HG02759 (cell line): ENCODE results near the gene SRP68.
"Not testable (repeated sequence)": the region's sequence is repeated elsewhere in the genome, so short reads cannot be mapped to it uniquely, and the experiment has no call there.

Experiments used
- ATAC-seq: cut with Tn5 transposase; IDR thresholded peaks from one replicate; pipeline ENCODE4 v1.9.1; 2021; ENCODE audit warnings: mild to moderate bottlenecking, moderate library complexity; ENCODE audit not compliant: unreplicated experiment

SRP68 gene

DNA sequence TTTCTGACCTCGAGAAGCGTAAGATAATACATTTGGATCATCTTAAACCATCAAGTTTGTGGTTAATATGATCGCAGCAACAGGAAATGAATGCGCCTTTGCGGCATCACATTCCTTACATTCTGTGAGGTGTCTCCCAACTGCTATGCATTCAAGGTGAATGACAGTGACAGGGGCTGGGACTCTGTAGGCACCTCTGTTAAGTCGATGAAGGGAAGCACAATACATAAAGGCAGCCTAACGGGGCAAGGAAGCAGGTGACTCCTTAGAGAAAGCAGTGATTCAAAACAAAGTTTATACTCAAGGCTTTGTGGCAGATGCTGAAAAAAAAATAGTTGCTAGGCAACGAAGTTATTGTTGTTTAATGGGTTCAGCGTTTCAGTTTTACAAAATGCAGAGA is 23.6 kb downstream of the SRP68 start:
- no peak for ATAC-seq

DNA sequence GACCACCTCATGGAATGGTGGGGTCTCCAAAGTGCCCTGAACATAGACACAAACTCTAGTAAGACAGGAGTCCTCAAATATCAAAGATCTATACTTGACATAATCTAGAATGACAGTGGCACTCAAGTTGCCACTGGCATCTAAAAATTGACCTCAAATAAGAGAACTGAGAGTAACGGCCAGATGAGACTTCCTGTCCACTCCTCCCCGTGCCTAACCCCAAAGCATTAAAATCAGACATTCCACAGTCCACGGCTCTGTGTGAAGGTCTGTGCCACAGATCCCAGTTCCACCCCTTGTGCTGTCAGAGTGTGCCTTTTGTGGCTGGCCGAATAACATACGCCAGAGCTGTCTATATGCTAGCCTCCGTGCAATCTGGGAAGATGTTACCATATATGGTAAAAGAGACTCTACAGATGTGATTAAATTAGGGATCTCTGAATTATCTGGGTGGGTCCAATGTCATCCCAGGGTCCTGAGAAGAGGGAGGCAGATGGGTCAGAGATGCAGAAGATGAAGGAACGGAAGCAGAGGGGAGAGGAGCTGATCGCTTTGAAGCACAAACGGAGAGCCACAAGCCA is 24.2 kb downstream of the SRP68 start:
- no peak for ATAC-seq

DNA sequence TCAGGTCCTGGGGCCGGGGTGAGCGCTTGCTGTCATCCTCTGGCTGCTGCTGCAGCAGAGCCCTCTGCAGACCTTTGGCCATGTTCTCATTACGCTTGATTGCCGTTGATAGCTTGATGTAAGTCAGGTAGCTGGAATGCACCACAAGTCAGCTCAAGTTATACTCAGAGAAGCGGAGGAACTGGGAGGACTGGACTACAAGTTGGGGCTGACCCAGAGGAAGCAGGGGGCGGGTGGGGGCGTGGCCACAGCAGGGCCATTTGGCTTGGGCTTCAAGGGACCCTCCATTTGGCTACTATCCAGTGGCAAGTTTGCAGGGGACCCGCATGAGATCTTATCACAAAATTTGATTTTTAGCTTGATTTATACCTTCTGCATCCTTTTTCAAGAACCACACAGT is 26.3 kb downstream of the SRP68 start:
- no peak for ATAC-seq

DNA sequence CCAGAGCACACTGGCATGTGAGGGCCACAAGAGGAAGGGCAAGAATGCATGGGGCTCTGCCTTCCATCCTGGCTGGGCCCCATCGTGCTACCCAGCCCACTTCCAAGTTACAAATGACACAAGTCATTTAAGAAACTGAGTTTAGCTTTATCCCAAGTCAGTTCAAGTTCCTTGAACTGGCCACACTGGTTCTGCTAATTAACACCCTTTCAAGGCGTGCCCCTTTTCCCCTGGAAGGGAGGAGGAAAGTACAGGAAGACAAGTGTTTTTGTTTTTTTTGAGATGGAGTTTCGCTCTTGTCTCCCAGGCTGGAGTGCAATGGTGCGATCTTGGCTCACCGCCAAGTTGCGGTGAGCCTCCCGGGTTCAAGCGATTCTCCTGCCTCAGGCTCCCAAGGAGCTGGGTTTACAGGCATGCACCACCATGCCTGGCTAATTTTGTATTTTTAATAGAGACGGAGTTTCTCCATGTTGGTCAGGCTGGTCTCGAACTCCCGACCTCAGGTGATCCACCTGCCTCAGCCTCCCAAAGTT is 27.8 kb downstream of the SRP68 start:
- not testable (repeated sequence) for ATAC-seq

DNA sequence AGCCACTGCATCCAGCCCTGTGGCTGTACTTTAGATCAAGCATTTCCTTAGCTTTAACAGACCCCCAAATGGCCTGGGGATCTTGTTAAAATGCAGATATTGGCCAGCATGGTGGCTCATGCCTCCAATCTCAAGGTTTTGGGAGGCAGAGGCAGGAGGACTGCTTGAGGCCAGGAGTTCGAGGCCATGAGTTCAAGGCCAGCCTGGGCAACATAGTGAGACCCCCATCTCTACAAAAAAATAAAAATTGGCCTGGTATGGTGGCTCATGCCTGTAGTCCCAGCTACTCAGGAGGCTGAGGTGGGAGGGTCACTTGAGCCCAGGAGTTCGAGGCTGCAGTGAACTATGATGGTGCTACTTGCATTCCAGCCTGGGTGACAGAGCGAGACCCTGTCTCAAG is 29.4 kb downstream of the SRP68 start:
- not testable (repeated sequence) for ATAC-seq

DNA sequence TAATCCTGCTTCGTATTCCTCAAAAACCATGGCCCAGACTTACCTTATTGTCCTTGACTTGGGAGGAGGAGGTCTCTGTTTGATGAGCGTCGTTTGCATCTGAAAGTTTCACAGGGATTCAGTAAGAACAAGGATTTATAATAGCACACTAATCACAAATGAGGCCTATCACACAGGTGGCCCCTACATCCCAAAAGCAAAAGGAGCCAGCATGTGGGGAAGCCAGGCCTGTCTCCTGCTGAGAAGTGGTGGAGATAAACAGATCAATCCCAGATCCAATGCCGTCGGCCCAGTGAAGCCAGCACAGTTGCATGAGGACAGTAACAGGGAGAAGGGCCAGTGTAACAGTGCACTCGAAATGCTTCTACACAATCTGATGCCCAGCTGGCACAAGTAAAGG is 31.9 kb downstream of the SRP68 start:
- no peak for ATAC-seq

DNA sequence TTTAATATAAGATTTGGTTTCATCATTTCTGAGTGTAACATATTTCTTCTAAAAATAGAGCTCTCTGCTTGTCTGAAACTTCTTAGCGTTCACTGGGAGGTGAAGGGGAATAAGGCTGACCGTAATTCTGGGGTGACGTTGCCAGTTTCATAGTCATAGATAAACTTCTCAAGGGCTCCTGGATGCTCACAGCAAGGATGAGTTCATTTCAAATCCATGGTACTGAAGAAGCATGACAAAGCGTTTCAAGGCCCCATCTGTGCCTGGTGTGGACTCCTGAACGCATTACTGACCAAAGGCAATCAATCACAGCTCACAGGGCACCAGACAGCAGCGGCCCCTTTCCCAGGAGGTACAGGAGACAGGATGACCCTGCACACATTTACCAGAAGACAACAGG is 33.2 kb downstream of the SRP68 start:
- ATAC-seq = no peak

DNA sequence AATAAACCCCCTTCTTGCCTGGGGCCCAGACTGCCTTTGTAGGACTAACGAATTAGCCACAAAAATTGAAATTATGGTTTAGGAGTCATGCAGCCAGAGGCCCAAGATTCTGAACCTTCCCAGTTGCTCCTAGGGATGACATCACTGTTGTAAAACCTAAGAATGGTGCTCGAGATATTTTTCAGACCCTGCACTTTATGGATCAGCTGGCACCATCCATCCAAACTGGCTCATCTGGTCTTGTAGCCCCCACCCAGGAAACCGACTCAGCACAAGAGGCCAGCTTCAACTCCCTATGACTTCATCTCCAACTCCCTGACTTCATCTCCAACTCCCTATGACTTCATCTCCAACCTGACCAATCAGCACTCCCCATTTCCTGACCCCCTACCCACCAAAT is 34.3 kb downstream of the SRP68 start:
- no peak for ATAC-seq

DNA sequence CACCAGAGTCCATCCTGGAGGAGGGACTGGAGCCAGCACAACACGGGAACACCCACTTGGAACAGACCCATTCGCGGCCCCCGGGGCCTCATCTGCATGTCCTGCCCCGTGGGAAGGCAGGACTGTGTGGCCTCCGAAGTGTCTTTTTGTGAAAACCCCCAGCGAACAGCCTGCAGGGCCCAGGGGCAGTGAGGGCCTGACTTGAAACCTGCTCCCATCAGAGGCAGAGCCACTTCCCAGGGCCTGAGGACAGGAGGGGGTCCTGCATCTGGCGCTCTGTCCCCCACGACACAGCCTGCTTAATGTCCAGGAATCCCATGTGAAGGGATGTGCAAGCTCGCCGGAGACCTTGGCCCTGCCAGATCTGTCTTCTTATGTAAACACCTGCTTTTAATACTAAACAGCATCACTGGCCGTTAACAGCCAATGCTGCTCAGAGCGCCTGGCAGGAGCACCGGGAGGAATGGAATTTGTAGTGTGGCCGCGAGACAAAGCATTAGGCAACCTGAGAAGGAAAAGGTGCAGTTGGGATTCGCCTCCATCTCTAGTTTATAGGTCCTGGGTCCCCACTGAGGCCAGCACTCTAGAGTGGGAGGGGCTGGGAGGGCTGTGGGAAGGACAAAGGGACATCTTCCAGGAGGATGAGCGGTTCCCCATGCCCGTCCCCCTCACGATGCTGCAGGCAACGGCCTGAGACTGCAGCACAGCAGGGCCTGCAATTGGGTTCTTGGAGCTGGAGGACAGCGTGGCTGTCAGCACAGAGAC is 35.6 kb downstream of the SRP68 start:
- no peak for ATAC-seq

DNA sequence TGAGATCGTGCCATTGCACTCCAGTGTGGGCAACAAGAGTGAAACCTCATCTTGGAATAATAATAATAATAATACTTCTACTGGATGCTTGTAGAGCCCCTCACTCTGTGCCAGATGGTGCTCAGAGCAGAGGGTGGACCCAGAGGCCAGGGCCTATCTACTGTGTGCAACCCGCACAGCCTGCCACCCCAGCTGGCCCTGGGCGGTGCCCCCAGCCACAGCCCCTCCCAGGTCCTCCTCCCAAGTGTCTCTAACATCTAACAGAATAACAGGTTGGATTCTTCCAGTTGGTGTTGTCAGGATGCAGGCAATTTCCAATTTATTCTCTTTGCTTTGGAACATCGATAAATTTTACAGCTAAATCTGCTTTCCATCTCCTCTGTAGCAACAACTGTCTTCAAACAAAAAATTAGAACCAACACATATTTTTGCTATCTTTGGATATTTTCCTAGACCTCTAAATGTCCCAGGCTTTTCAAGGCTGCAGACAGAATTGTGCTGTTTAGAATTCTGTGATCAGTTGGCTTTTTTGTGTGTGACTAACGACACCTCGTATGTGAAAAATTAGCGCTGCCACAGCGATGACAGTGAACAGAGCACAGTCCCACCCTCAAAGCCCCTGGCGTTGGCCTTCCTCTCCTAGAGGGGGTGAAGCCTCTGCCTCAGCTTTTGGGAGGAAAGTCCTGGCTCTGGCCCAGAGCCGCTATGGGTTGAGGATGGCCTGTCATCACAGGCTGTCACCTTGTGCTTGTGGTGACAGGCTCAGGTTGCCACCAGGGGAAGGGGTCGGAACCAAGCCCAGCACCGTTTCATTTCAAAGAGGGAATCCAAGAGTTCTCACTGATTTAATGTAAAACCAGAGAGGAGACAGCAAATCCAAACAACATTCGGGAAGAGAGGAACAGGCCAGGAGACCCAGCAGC is 37.6 kb downstream of the SRP68 start:
- no peak for ATAC-seq

DNA sequence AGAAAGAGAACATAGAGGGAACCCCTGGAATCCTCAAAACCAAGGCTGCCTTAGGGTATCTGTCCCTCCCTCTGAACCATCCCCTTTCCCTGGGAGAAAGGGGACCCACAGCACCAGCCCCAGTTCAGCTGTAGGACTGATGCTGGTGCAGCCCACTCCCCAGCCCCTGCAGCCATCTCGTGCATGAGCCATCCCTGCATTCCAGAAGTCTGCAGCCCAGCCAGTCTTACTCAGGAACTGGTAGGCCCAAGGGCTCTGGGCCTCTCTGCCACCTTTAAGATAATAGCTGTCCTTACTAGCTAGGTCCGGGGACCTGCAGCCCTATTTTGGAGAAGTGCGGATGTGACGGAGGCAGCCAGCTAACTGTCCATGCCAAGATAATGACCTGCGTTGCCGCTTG is 39.2 kb downstream of the SRP68 start:
- no peak for ATAC-seq

DNA sequence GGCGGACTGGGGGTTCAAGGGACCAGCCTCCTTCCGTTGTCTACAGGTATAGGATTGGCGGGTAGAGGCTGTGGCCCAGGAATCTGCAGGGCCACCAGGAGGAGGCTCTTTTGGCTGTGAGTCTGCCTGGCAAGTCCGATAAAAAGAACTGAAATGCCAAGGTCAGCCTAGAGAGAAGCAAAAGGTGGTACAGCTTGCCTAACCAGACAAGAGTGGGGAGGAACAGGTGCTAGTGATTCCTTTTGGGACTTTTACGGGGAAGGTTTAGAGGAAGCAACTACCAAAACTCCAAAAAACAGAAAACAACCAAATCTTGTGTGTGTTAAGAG is 39.6 kb downstream of the SRP68 start:
- ATAC-seq = no peak

DNA sequence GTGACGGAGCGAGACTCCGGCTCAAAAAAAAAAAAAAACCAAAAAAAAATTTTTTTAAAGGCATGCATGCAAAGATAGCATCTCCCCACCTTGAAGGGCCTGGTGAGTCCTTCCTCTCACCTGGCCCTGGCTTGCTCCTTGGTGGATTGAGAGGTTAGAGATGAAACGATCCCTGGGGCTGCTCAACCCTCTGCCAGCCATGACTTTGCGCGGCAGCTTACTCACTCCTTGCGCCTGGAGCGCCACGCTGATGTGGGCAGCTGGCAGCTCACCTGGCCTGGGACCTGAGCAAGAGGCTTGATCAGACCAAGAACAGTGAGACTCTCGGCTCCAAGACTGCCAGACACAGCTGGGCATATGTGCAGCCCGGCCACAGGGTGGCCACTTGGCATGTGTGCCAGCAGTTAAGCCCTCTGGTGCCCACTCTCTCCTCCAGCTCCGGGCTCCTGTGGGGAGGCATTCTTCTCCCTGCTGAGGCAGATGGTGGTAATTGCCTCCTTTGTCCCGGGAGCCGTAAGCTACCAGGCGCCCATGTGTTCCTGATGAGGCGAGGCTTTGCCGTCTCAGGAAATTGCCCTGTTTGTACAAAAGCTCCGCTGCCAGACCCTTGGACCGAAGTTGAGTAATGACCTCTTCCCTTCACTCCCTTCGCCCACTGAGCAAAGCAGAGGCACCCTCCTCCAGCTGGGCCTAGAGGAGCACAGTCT is 40.1 kb downstream of the SRP68 start:
- no peak for ATAC-seq

DNA sequence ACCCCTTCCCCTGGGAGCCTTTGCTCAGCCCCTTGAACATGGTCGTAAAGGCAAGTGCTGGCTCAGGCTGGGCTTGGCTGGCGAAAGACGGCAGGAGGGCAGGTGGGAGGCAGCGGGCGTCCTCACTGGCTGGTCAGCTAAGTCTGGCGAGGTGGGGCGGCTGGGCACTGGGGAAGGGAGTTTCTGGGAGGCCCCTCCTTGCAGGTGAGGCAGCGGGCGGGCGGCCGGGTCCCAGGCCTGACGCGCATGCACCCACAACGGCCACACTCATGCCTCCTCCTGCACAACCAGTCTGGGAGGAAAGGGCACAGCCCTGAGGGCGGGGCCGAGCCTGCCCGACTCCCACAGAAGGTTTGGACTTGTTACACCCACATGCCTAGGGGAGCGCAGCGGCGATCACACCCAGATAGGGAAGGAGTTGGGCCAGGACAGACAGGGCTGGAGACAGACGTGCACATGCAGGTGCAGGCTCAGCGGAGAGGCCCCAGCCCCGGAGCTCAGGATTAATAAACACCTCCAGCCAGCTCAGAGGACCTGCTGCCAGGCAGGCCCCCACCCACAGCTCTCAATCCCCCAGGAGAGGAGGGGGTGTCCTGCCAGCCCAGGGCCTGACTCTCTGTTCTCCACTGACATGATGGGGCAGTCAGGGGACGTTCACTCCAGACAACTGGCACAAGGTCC is 45.0 kb downstream of the SRP68 start, which contains the start of gene EVPL:
Gene EVPL (minus strand): TSS at position 148 of the 681 bp plus-strand sequence. CDS start 108 bp downstream, at position 40.
- no peak for ATAC-seq

DNA sequence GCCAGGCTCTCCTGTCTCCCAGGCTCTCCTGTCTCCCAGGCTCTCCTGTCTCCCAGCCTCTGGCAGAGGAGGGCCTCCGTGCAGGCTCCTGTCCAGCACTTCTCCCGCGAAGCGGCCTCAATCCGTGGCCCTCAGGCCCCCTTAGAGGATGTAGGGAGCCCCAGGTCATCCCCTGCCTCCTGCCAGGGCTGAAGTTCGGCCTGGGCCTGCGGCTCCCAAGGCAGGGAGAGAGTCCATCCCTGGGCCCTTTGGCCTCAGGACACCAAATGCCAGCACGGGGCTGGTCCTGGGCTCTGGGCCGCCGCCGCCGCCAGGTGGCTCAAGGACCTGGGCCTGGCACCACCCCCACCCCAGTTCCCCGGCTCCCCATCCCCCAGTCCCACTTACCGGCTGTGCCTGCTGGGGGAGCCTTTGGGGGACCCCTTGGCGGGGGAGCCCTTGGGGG is 45.6 kb downstream of the SRP68 start:
- ATAC-seq = no peak

DNA sequence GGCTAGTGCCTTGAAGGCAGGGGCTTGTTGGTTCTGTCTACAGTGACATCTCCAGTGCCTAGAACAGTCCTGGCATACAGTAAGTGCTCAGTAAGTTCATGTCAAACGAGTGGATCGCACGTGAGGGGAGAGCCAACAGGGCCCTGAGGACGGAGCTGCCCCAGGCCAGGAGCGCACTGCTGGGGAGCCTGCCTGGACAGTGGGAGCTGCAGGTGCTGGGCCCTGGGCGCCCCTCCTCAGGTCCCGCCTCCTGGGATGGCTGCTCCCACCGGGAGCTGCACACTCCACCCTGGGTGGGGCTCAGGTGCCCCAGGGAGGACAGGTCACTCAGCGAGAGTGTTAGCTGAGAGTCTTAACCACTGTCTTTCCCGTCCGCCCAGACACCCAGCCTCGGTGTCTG is 47.0 kb downstream of the SRP68 start:
- ATAC-seq = no peak

DNA sequence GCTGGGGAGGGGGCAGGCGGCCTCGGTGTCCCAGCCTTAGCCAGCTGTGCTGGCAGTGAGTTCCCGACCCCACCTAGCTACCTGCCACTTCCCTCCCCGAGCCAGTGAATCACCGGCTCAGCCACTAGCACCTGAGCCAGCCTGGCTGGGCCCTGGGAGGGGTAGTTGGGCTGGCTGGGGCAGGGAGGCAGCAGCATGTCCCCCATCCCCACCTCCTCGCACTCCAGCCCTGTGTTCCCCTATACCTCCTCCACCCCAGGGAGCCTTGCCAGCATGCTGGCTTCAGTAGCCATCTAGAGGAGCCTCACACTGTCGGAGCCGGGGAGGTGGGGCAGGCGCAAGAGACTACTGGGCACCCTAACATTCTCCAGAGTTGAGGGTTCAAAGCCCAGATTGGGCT is 48.0 kb downstream of the SRP68 start:
- ATAC-seq = no peak

DNA sequence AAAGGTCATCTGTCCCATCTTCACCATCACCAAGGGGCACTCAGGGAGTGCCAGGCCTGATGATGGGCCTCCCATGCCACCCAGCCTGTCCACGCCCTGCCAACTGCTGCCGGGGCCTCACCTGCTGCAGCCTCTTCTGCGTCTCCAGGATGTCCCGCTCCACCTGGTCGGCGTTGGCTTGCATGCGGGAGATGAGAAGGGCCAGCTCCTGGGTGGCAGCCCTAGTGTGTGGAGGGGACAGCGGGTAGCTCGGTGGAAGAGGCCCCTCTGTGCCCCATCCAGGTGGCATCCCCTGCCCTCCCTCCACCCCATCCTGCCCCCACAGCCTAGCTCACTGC is 48.4 kb downstream of the SRP68 start:
- ATAC-seq = no peak

DNA sequence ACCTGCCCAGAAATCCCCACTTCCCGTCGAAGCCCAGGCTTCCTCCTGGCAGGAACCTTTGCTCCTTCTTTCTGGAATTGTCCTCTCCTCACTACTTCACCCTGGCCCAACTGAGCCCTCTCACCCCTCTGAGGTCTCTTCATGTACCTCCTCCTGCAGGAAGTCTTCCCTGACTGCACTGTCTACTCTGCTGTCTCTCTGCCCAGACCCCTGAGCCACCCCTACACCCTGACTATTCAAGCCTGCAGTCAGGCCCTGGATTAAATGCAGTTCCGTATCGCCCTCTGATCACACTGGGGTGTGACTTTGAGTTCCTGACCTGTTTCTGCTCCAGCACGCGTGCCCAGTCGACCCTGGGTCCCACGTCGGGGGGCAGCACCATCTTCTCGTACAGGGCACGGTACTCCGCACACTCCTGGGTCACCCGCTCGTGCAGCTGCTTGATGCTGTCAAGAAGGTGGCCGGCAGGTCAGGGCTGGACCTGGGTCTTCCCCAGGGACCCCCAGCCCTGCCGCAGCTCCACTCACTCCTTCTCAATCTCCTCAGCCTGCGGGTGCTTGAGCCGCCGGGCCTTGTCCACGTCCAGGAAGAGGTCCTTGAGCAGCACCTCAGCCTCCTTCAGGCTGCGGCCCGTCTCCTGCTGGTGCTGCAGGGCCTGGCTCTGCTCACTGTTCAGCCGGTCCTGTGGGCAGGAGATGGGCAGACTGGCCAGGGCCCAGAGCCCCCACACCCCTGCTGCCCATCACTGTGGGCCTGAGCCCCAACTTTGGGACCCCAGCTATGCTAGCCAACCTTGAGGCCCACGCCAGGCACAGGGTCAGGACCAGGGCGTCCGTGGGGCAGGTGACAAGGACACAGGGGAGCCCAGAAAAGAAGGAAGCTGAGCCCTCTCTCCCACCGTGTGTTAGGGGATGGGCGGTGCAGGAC is 49.1 kb downstream of the SRP68 start:
- no peak for ATAC-seq
